GM12878 (cell line): ENCODE results near the gene EPHA1.

Experiments used
- CREB1 ChIP-seq: IDR thresholded peaks from 2 replicates; pipeline ENCODE4 v1.6.1; 2012; ENCODE audit warnings: low read depth, mild to moderate bottlenecking, inconsistent platforms
- JUND ChIP-seq: IDR thresholded peaks from 2 replicates; pipeline ENCODE4 v1.6.1; 2012; ENCODE audit warnings: low read depth, mild to moderate bottlenecking, low read length, improper control_type of control experiment, moderate library complexity
- POLR2A ChIP-seq: IDR thresholded peaks from 2 replicates; pipeline ENCODE4 v1.6.1; 2011; ENCODE audit warnings: low read depth, mild to moderate bottlenecking, low read length
- RAD21 ChIP-seq: IDR thresholded peaks from 2 replicates; pipeline ENCODE4 v1.6.1; 2011; ENCODE audit warnings: mild to moderate bottlenecking, low read depth, low read length, moderate library complexity; ENCODE audit not compliant: insufficient read depth
- TF ChIP-seq, protein P1 (sequence below), 3 experiments: IDR thresholded peaks in 2 of 3; conservative IDR thresholded peaks in 1 of 3; 2 replicates each; pipeline ENCODE4 v1.5.1; 2011; ENCODE audit warnings: low read depth in 3 of 3, low read length in 3 of 3, mild to moderate bottlenecking in 3 of 3, control low read depth in 2 of 3, moderate library complexity in 2 of 3, inconsistent platforms in 1 of 3, mixed read lengths in 1 of 3; ENCODE audit not compliant: control insufficient read depth in 2 of 3, insufficient read depth in 1 of 3; ENCODE audit errors: extremely low read depth in 1 of 3

DNA sequence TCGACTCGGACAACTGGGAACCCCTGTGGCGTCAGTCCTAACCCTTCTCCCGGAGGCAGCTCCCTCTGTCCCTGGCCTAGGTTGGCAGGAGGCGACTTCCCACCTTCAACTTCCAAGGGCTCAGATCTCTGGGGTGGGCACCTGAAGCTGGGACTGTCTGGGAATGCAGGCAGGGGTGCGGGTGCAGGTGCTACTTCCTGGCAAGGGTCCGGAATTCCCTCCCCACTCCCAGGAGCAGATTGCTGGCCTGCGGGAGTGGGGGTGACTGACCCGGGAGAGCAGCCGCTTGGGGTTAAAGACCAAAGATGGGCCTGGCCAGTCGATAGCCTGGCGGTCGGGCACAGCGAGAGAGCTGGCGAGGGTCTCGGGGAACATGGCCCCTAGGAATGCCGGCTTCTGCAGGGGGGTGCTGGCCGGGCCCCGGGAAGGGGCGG, 387 bp downstream of the EPHA1 start:
- TF ChIP-seq POLR2A (no peak), CREB1 (no peak), RAD21 (no peak), JUND (no peak)
- TF ChIP-seq, protein P1, sequence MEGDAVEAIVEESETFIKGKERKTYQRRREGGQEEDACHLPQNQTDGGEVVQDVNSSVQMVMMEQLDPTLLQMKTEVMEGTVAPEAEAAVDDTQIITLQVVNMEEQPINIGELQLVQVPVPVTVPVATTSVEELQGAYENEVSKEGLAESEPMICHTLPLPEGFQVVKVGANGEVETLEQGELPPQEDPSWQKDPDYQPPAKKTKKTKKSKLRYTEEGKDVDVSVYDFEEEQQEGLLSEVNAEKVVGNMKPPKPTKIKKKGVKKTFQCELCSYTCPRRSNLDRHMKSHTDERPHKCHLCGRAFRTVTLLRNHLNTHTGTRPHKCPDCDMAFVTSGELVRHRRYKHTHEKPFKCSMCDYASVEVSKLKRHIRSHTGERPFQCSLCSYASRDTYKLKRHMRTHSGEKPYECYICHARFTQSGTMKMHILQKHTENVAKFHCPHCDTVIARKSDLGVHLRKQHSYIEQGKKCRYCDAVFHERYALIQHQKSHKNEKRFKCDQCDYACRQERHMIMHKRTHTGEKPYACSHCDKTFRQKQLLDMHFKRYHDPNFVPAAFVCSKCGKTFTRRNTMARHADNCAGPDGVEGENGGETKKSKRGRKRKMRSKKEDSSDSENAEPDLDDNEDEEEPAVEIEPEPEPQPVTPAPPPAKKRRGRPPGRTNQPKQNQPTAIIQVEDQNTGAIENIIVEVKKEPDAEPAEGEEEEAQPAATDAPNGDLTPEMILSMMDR (IDR thresholded peaks at IDR 0.05 in 2 of 3, conservative IDR thresholded peaks at IDR 0.05 in 1 of 3; ENCODE audit: control insufficient read depth in 2 of 3, extremely low read depth in 1 of 3, insufficient read depth in 1 of 3, low read depth in 3 of 3, low read length in 3 of 3), result no peak
